GM12878 (cell line): ENCODE data around the gene SCARB1. TPM values are rescaled to one million over a fixed set of nuclear protein-coding genes. Genes with fewer than 3 reads are reported as not detected.

Experiments used
- ATAC-seq: fragments of 200-7000 bp; cut with Tn5 transposase; 3 replicates; pipeline ENCODE4 v1.9.1; 2020; ENCODE audit warnings: mild to moderate bottlenecking, moderate library complexity
- BruUV-seq: library from RNA; stranded (reverse); fragments of 400-500 nt; replicated peaks from 2 replicates; lab custom pipeline; 2021; lab: Mats Ljungman, UMichigan
- CTCF ChIA-PET: fragments of 300-600 bp; sonication (Branson Sonifier 250); formaldehyde crosslinking; extraction: SDS; loops from one replicate; lab custom pipeline; 2021; ENCODE audit warnings: inconsistent platforms; lab: Yijun Ruan, JAX
- POLR2A ChIA-PET: fragments of 350-600 bp; formaldehyde crosslinking; extraction: SDS; loops from one replicate; lab custom pipeline; 2021; ENCODE audit warnings: inconsistent platforms; lab: Charles Lee
- RAD21 ChIA-PET: fragments of 300-600 bp; sonication (Branson Sonifier 250); formaldehyde crosslinking; loops from one replicate; lab custom pipeline; 2023; ENCODE audit warnings: antibody characterized with exemption; ENCODE audit not compliant: unreplicated experiment; lab: Charles Lee
- SMC1A ChIA-PET: fragments of 300-600 bp; sonication (Branson Sonifier 250); formaldehyde crosslinking; loops from one replicate; lab custom pipeline; 2023; ENCODE audit not compliant: unreplicated experiment, uncharacterized antibody; lab: Charles Lee
- DNase-seq: peaks from one replicate; pipeline ENCODE4 v3.0.0-alpha.2; 2011; ENCODE audit warnings: low read depth, low spot score
- FAIRE-seq: peaks from 3 replicates; lab custom pipeline; 2011; peaks lifted over from hg19 to GRCh38; lab: Jason Lieb, UNC
- H2AFZ ChIP-seq: 2 replicates; pipeline ENCODE4 v1.6.0; 2011; ENCODE audit warnings: low read depth, low read length, control low read depth; ENCODE audit not compliant: control insufficient read depth
- H3K27ac ChIP-seq: 2 replicates; pipeline ENCODE4 v1.5.1; 2011; ENCODE audit warnings: control low read depth; ENCODE audit not compliant: control insufficient read depth, insufficient read depth
- H3K27me3 ChIP-seq, 2 experiments: replicated peaks in 1 of 2; 2 replicates each; pipeline versions ENCODE4 v1.6.0 to v1.6.1; 2011; ENCODE audit warnings: low read length in 1 of 2; ENCODE audit not compliant: control insufficient read depth in 2 of 2, insufficient read depth in 2 of 2
- H3K36me3 ChIP-seq, 2 experiments: 2 replicates each; pipeline ENCODE4 v1.5.1; 2011; ENCODE audit warnings: low read length in 1 of 2; ENCODE audit not compliant: control insufficient read depth in 2 of 2, insufficient read depth in 2 of 2
- H3K4me1 ChIP-seq: 2 replicates; pipeline ENCODE4 v1.6.1; 2011; ENCODE audit warnings: mild to moderate bottlenecking, low read length, moderate library complexity, mixed read lengths; ENCODE audit not compliant: control insufficient read depth, insufficient read depth
- H3K4me2 ChIP-seq: 2 replicates; pipeline ENCODE4 v1.6.0; 2011; ENCODE audit warnings: control low read depth; ENCODE audit not compliant: control insufficient read depth, insufficient read depth
- H3K4me3 ChIP-seq: fragments of 200-600 bp; sonication (generic); 2 replicates; pipeline ENCODE4 v1.5.1; 2016
- H3K79me2 ChIP-seq: 2 replicates; pipeline ENCODE4 v1.6.0; 2011; ENCODE audit warnings: low read length; ENCODE audit not compliant: control insufficient read depth, insufficient read depth
- H3K9ac ChIP-seq: 2 replicates; pipeline ENCODE4 v1.8.0; 2011; ENCODE audit warnings: low read length, control low read depth, mixed read lengths; ENCODE audit not compliant: control insufficient read depth, insufficient read depth
- H3K9me3 ChIP-seq: replicated peaks from 3 replicates; pipeline ENCODE4 v1.5.1; 2011; ENCODE audit warnings: mild to moderate bottlenecking, low read length; ENCODE audit not compliant: control insufficient read depth, insufficient read depth
- H4K20me1 ChIP-seq: 2 replicates; pipeline ENCODE4 v1.6.0; 2011; ENCODE audit not compliant: control insufficient read depth, insufficient read depth
- BCL11A ChIP-seq: IDR thresholded peaks from 2 replicates; pipeline ENCODE4 v1.6.1; 2011; ENCODE audit warnings: low read depth, low read length
- CHD4 ChIP-seq: fragments of 200-600 bp; sonication (generic); IDR thresholded peaks from 2 replicates; pipeline ENCODE4 v1.6.1; 2016; ENCODE audit warnings: mild to moderate bottlenecking
- E2F8 ChIP-seq: fragments of 450-650 bp; IDR thresholded peaks from 2 replicates; pipeline ENCODE4 v1.6.1; 2018; ENCODE audit warnings: mild to moderate bottlenecking, low read depth, moderate library complexity; ENCODE audit not compliant: partially characterized antibody
- EED ChIP-seq: sonication (generic); IDR thresholded peaks from 2 replicates; pipeline ENCODE4 v1.6.1; 2016; ENCODE audit warnings: antibody characterized with exemption, low read depth
- EZH2 ChIP-seq: IDR thresholded peaks from 2 replicates; pipeline ENCODE4 v1.6.1; 2012; ENCODE audit warnings: low read depth, mild to moderate bottlenecking, control low read depth, inconsistent platforms, low read length, borderline replicate concordance; ENCODE audit not compliant: control insufficient read depth
- IKZF1 ChIP-seq: fragments of 450-650 bp; conservative IDR thresholded peaks from 2 replicates; pipeline ENCODE4 v1.6.1; 2017; ENCODE audit warnings: antibody characterized with exemption, mild to moderate bottlenecking
- KDM1A ChIP-seq: fragments of 200-600 bp; sonication (generic); IDR thresholded peaks from 2 replicates; pipeline ENCODE4 v1.6.1; 2016; ENCODE audit warnings: borderline replicate concordance
- MYB ChIP-seq: fragments of 150-350 bp; IDR thresholded peaks from 2 replicates; pipeline ENCODE4 v1.6.1; 2014; ENCODE audit warnings: mild to moderate bottlenecking, low read depth, low read length, borderline replicate concordance
- NR2C1 ChIP-seq: fragments of 450-650 bp; IDR thresholded peaks from 2 replicates; pipeline ENCODE4 v1.6.1; 2017; ENCODE audit warnings: antibody characterized with exemption, mild to moderate bottlenecking, moderate library complexity
- NR2C2 ChIP-seq: IDR thresholded peaks from 2 replicates; pipeline ENCODE4 v1.6.1; 2011; ENCODE audit warnings: borderline replicate concordance, low read depth; ENCODE audit not compliant: control insufficient read depth, insufficient read length
- POLR2AphosphoS2 ChIP-seq: IDR thresholded peaks from 2 replicates; pipeline ENCODE4 v1.6.1; 2011; ENCODE audit warnings: low read depth, mild to moderate bottlenecking, low read length, improper control_type of control experiment, moderate library complexity
- POU2F2 ChIP-seq: IDR thresholded peaks from 3 replicates; pipeline ENCODE4 v1.6.1; 2011; ENCODE audit warnings: low read depth, mild to moderate bottlenecking, low read length, borderline replicate concordance
- RB1 ChIP-seq: fragments of 450-650 bp; formaldehyde crosslinking; IDR thresholded peaks from 2 replicates; pipeline ENCODE4 v1.6.1; 2017; ENCODE audit warnings: mild to moderate bottlenecking, borderline replicate concordance
- RELA ChIP-seq: fragments of 450-650 bp; IDR thresholded peaks from 2 replicates; pipeline ENCODE4 v1.8.0; 2014; ENCODE audit warnings: borderline replicate concordance; ENCODE audit not compliant: partially characterized antibody
- SIX5 ChIP-seq: IDR thresholded peaks from 2 replicates; pipeline ENCODE4 v1.6.1; 2011; ENCODE audit warnings: mild to moderate bottlenecking, low read depth, low read length, moderate library complexity; ENCODE audit not compliant: severe bottlenecking
- SREBF2 ChIP-seq: IDR thresholded peaks from 2 replicates; pipeline ENCODE4 v1.6.1; 2012; ENCODE audit warnings: mild to moderate bottlenecking, low read length
- USF1 ChIP-seq: IDR thresholded peaks from 2 replicates; pipeline ENCODE4 v1.6.1; 2011; ENCODE audit warnings: borderline replicate concordance, low read depth, mild to moderate bottlenecking, moderate library complexity, mixed read lengths, low read length; ENCODE audit not compliant: insufficient read depth; ENCODE audit errors: extremely low read length
- USF2 ChIP-seq: IDR thresholded peaks from 2 replicates; pipeline ENCODE4 v1.6.1; 2011; ENCODE audit warnings: low read depth, low read length, improper control_type of control experiment, borderline replicate concordance
- ZNF24 ChIP-seq: fragments of 450-650 bp; IDR thresholded peaks from 2 replicates; pipeline ENCODE4 v1.6.1; 2017; ENCODE audit warnings: antibody characterized with exemption, mild to moderate bottlenecking
- ZNF622 ChIP-seq: fragments of 450-650 bp; IDR thresholded peaks from 2 replicates; pipeline ENCODE4 v1.6.1; 2017; ENCODE audit warnings: mild to moderate bottlenecking, inconsistent platforms
- WGBS: methylation state at CpG from one replicate; pipeline ENCODE4 v1.1.6; 2016; ENCODE audit warnings: low lambda C conversion rate; ENCODE audit not compliant: insufficient replicate concordance, insufficient coverage; ENCODE audit errors: missing lambda C conversion rate; 5-methylcytosine and 5-hydroxymethylcytosine counted together
- in situ Hi-C: fragments of 300-500 bp; cut with MboI; formaldehyde crosslinking; loops from 9 replicates; pipeline ENCODE4 v1.14.3; 2018; ENCODE audit warnings: mixed read lengths
- intact Hi-C: fragments of 100-400 bp; cut with micrococcal nuclease; formaldehyde crosslinking; loops from one replicate; pipeline ENCODE4 v1.14.2; 2022; ENCODE audit not compliant: unreplicated experiment
- polyA plus RNA-seq, 11 experiments: library from polyadenylated mRNA; depleted of rRNA in 4 of 11; unstranded in 6 of 11; stranded (reverse) in 5 of 11; fragments of >200 nt; fragmentation: Nextera tagmentation in 4 of 11; fragmentation: Illumina TruSeq in 1 of 11; extraction: Ambion mirVana in 4 of 11; extraction: Trizol in 1 of 11; gene quantifications; 1 replicate in 1 of 11; 2 replicates in 10 of 11; pipeline versions ENCODE4 v1.2.1 to v1.2.3, GENCODE V29; 2011 to 2016; ENCODE audit warnings: inconsistent platforms in 2 of 11, missing spikeins in 2 of 11, low read depth in 1 of 11
- total RNA-seq, 4 experiments: library from RNA; depleted of rRNA in 3 of 4; stranded (reverse); fragments of >200 nt in 3 of 4; fragmentation: Illumina TruSeq in 1 of 4; extraction: Trizol in 1 of 4; gene quantifications; 2 replicates each; pipeline versions ENCODE4 v1.2.1 to v1.2.3, GENCODE V29; 2013 to 2021

Gene SCARB1
- total and polyA plus RNA-seq, 10 of the 15 experiments (the other 5 are each of a cell fraction or from before 2014, with no cell fraction given) = 0.34 to 104 (median 63.1) TPM

GRCh38 chr12:124756166-124756565, 107.5 kb downstream of the SCARB1 start:
- H3K4me1 ChIP-seq = peaks cover 9% of the 10 kb centered on the region
- DNase-seq (no peak), ATAC-seq (no peak), FAIRE-seq (no peak)
- RAD21 ChIA-PET = interaction anchor here (1.3 kb wide), 1 partner anchor 9 kb away, joined by 4 read pairs; no protein-coding TSS in a partner anchor
- SMC1A ChIA-PET = interaction anchor here (1.3 kb wide), 1 partner anchor 8 kb away, joined by 6 read pairs; no protein-coding TSS in a partner anchor
- BruUV-seq = no TSS peak
- no peaks in the 10 kb centered on the region for H3K36me3 ChIP-seq
- H4K20me1 ChIP-seq = no peaks in the 10 kb centered on the region
- no peak overlapping the region for H3K27ac ChIP-seq
- H3K27me3 ChIP-seq = no peaks in the 10 kb centered on the region
- in situ Hi-C loops = loop anchor here (25.0 kb wide), 1 partner anchor 394 kb away; no protein-coding TSS in a partner anchor
- H3K4me2 ChIP-seq = no peak overlapping the region
- TF ChIP-seq NR2C2 (no peak), ZNF24 (no peak), CHD4 (no peak), MYB (no peak), ZNF622 (no peak), USF2 (no peak), SIX5 (no peak), USF1 (no peak), POU2F2 (no peak), NR2C1 (no peak), EED (no peak), RB1 (no peak), EZH2 (no peak), IKZF1 (no peak), BCL11A (no peak), SREBF2 (no peak), E2F8 (no peak), POLR2AphosphoS2 (no peak), KDM1A (no peak), RELA (no peak)
- no peak overlapping the region for H3K9ac ChIP-seq
- intact Hi-C loops = no loop called here
- POLR2A ChIA-PET = no interaction called here
- no peak overlapping the region for H2AFZ ChIP-seq
- H3K9me3 ChIP-seq = peaks cover 6% of the 10 kb centered on the region
- H3K79me2 ChIP-seq = no peaks in the 10 kb centered on the region
- 39% methylated on average over 6 of the region's 6 CpGs for WGBS
- CTCF ChIA-PET = interaction anchor here (0.6 kb wide), 1 partner anchor 1137 kb away, joined by 3 read pairs; no protein-coding TSS in a partner anchor
- H3K4me3 ChIP-seq = no peak overlapping the region
